Measurements from ENCODE around the gene SLC39A8.
A peak's percentile ranks its signal among the peaks of the same experiment; 100 is the strongest.

SLC39A8 gene

DNA sequence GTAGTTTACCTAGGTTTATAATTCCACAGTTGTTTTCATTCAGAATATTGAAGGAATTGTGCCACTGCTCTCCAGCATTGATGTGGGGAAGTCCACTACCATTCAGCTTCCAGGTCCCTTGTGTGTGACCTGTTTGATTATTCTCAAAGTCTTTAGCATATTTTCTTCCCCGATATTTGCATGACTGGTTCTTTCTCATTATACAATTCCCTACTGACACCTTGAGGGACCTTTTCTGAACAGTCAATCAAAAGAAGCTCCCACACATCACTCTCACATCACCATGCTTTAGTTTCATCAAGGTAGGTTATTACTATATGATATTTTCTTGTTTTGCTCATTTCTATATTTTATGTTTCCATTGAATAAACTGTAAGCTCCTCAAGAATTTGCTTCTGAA is 44.1 kb downstream of the SLC39A8 start:
- H3K9me3 ChIP-seq (ENCODE audit: insufficient read depth, low read length): no peaks in the 10 kb centered on the region
- H3K36me3 ChIP-seq (replicated peaks; ENCODE audit: low read depth, low read length): no peaks in the 10 kb centered on the region
- H3K27me3 ChIP-seq (ENCODE audit: low read depth, low read length): no peaks in the 10 kb centered on the region
- H3K27ac ChIP-seq (ENCODE audit: low read length): no peak overlapping the region
- no peak overlapping the region for H2AFZ ChIP-seq (ENCODE audit: low read depth, low read length)
- H3K79me2 ChIP-seq (ENCODE audit: low read length): no peaks in the 10 kb centered on the region
- no peak overlapping the region for H3K4me2 ChIP-seq (ENCODE audit: low read length)
- no peak overlapping the region for H3K4me3 ChIP-seq (ENCODE audit: low read length)
- H3K4me1 ChIP-seq (ENCODE audit: low read length): peaks cover 3% of the 10 kb centered on the region; the same call in 1 of the 2 replicates
- H4K20me1 ChIP-seq (ENCODE audit: insufficient read depth, low read length): no peaks in the 10 kb centered on the region
- H3K9ac ChIP-seq (ENCODE audit: low read length): no peak overlapping the region
- TF ChIP-seq, protein P1, sequence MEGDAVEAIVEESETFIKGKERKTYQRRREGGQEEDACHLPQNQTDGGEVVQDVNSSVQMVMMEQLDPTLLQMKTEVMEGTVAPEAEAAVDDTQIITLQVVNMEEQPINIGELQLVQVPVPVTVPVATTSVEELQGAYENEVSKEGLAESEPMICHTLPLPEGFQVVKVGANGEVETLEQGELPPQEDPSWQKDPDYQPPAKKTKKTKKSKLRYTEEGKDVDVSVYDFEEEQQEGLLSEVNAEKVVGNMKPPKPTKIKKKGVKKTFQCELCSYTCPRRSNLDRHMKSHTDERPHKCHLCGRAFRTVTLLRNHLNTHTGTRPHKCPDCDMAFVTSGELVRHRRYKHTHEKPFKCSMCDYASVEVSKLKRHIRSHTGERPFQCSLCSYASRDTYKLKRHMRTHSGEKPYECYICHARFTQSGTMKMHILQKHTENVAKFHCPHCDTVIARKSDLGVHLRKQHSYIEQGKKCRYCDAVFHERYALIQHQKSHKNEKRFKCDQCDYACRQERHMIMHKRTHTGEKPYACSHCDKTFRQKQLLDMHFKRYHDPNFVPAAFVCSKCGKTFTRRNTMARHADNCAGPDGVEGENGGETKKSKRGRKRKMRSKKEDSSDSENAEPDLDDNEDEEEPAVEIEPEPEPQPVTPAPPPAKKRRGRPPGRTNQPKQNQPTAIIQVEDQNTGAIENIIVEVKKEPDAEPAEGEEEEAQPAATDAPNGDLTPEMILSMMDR (IDR thresholded peaks at IDR 0.05; ENCODE audit: low read depth, low read length): no peak
- no peak for TF ChIP-seq EZH2phosphoT487 (IDR thresholded peaks at IDR 0.05; ENCODE audit: low read depth)

DNA sequence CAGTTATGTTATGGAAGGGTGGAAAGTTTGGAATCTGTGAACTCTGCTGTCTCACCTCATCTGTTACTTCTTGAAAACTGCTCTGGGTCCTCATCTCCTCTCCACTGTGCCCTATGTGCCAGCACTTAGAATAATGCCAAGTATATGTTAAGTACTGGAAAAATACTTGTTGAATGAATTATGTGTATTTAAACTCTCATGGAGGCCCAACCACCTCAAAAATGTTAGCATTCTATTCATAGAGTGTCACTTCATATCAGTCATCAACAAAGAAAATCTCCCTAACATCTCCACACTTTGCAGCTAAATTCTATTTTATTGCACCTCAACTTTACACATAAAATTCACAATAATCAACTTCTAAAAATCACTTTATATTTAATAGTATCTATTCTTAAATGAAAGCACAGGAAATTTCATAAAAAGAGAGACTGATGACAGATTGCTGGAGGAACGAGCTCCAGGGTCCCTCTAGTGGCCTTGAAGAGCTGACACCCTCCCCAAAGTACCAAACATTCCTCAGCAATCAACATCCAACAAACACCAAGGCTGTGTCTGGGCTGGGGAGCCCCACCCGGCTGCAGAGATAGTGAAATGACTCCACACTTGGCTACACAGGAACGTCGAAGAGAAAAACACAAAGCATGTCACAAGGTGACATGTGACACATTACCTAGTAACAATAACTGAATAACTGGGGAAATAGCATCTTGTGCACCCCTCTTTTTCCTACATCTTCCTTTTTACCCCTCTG is 45.8 kb downstream of the SLC39A8 start:
- H3K36me3 ChIP-seq (replicated peaks; ENCODE audit: low read depth, low read length): no peaks in the 10 kb centered on the region
- H4K20me1 ChIP-seq (ENCODE audit: insufficient read depth, low read length): no peaks in the 10 kb centered on the region
- peaks cover 3% of the 10 kb centered on the region; the same call in 1 of the 2 replicates for H3K4me1 ChIP-seq (ENCODE audit: low read length)
- H2AFZ ChIP-seq (ENCODE audit: low read depth, low read length): no peak overlapping the region
- no peaks in the 10 kb centered on the region for H3K79me2 ChIP-seq (ENCODE audit: low read length)
- no peak overlapping the region for H3K4me2 ChIP-seq (ENCODE audit: low read length)
- no peak overlapping the region for H3K27ac ChIP-seq (ENCODE audit: low read length)
- no peak overlapping the region for H3K4me3 ChIP-seq (ENCODE audit: low read length)
- no peaks in the 10 kb centered on the region for H3K9me3 ChIP-seq (ENCODE audit: insufficient read depth, low read length)
- TF ChIP-seq EZH2phosphoT487 (IDR thresholded peaks at IDR 0.05; ENCODE audit: low read depth): no peak
- TF ChIP-seq, protein P1 (IDR thresholded peaks at IDR 0.05; ENCODE audit: low read depth, low read length): peak; percentile 82
- H3K27me3 ChIP-seq (ENCODE audit: low read depth, low read length): no peaks in the 10 kb centered on the region
- no peak overlapping the region for H3K9ac ChIP-seq (ENCODE audit: low read length)

DNA sequence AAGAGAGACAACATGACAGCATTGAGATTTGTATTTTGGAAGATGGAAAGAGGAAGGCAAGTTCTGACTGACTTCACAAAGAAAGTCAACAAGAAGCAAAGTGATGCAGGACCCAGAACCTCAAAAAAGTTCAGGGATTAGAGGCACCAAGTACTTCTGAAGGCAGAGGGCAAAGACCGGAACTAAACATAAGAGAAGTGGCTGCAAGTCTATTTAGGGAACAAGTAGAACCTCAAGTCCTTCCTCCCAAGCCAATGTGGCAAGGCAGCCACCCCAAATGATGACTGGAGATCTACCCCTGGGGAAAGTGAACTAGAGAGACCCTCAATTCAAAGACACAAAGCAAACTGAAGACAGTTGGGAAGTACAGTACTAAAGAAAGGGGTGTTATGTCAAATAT is 46.6 kb downstream of the SLC39A8 start:
- Histone ChIP-seq H3K27ac (ENCODE audit: low read length) (no peak overlapping the region), H3K9ac (ENCODE audit: low read length) (no peak overlapping the region), H4K20me1 (ENCODE audit: insufficient read depth, low read length) (no peaks in the 10 kb centered on the region), H3K4me1 (ENCODE audit: low read length) (peaks cover 3% of the 10 kb centered on the region; the same call in 1 of the 2 replicates), H3K79me2 (ENCODE audit: low read length) (no peaks in the 10 kb centered on the region), H3K4me3 (ENCODE audit: low read length) (no peak overlapping the region), H3K36me3 (replicated peaks; ENCODE audit: low read depth, low read length) (no peaks in the 10 kb centered on the region), H2AFZ (ENCODE audit: low read depth, low read length) (no peak overlapping the region), H3K27me3 (ENCODE audit: low read depth, low read length) (no peaks in the 10 kb centered on the region), H3K4me2 (ENCODE audit: low read length) (no peak overlapping the region), H3K9me3 (ENCODE audit: insufficient read depth, low read length) (no peaks in the 10 kb centered on the region)
- TF ChIP-seq, protein P1 (IDR thresholded peaks at IDR 0.05; ENCODE audit: low read depth, low read length): no peak
- TF ChIP-seq EZH2phosphoT487 (IDR thresholded peaks at IDR 0.05; ENCODE audit: low read depth): no peak

DNA sequence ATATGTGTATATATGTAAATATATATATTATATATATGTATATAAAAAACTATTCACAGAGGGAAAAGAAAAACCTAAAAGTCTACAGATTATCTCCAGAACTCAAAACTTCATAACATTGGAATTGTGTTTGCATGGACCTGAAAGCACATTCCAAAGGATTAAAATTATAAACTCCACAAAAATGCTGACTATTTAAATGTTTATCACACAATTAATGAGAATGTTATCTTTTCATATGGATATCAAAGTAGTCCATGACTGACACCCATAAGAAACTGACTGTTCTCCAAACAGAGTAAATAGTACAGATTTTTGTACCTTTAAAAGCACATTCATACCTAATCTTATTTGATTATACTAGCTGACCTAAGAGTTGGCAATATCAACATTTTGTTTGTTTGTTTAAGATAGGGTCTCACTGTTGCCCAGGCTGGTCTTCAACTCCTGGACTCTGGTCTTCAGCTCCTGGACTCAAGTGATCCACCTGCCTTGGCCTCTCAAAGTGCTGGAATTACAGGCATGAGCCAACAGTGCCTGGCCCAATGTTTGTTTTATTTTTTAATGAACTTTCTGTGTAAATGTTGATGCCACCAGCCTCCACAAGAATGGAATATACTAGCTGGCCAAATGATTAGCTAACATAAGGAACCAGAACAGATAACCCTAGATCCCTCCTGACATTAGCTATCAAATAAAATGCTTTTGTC is 50.0 kb downstream of the SLC39A8 start:
- H4K20me1 ChIP-seq (ENCODE audit: insufficient read depth, low read length): no peaks in the 10 kb centered on the region
- peaks cover 4% of the 10 kb centered on the region for H3K36me3 ChIP-seq (replicated peaks; ENCODE audit: low read depth, low read length)
- no peak overlapping the region for H3K27ac ChIP-seq (ENCODE audit: low read length)
- H3K4me3 ChIP-seq (ENCODE audit: low read length): no peak overlapping the region
- no peaks in the 10 kb centered on the region for H3K9me3 ChIP-seq (ENCODE audit: insufficient read depth, low read length)
- no peaks in the 10 kb centered on the region for H3K27me3 ChIP-seq (ENCODE audit: low read depth, low read length)
- H3K79me2 ChIP-seq (ENCODE audit: low read length): no peaks in the 10 kb centered on the region
- no peak for TF ChIP-seq EZH2phosphoT487 (IDR thresholded peaks at IDR 0.05; ENCODE audit: low read depth)
- TF ChIP-seq, protein P1 (IDR thresholded peaks at IDR 0.05; ENCODE audit: low read depth, low read length): no peak
- peaks cover 3% of the 10 kb centered on the region; the same call in 1 of the 2 replicates for H3K4me1 ChIP-seq (ENCODE audit: low read length)
- H3K9ac ChIP-seq (ENCODE audit: low read length): no peak overlapping the region
- H3K4me2 ChIP-seq (ENCODE audit: low read length): no peak overlapping the region
- H2AFZ ChIP-seq (ENCODE audit: low read depth, low read length): no peak overlapping the region

Measured in OCI-LY3 (cell line).